GM21515 (cell line): ENCODE data around the gene POLRMT.
"Not testable (repeated sequence)": the region's sequence is repeated elsewhere in the genome, so short reads cannot be mapped to it uniquely, and the experiment has no call there.

Source experiments
- ATAC-seq: cut with Tn5 transposase; IDR thresholded peaks from one replicate; pipeline ENCODE4 v1.9.1; 2021; ENCODE audit not compliant: unreplicated experiment

The POLRMT gene

DNA sequence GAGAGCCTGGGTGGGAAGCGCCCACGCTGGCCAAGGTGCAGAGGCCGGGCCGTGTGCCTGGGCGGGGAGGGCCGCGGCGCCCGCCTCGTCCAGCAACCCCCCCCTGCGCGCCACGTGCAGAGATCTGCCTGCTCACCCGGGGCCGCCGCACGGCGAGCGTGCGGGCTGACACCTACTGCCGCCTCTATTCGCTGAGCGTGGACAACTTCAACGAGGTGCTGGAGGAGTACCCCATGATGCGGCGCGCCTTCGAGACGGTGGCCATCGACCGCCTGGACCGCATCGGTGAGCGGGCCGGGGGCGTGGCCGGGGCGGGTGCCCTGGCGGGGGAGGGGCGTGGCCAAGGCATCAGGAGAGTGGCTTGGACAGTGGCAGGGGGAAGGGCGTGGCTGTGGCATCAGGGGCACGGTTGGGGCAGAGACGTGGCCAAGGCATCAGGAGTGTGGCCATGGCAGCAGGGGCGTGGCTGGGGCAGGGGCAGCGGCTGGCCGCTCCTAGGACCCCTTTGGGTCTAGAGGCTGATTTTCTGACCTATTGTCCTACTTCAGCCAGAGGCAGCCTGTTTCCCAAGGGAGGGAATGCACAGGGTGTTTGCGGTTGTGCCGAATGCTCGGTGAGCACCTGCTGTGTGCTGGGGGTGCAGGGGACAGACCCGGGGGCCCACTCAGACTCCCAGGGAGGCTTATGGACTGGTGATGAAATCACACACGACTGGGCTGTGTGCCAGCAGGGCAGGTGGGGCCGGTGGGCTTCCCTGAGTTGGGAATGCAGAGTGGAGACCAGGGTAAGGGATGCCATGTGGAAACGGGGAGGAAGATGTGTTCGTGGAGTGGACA, 19.4 kb downstream of the POLRMT start:
- no peak for ATAC-seq

DNA sequence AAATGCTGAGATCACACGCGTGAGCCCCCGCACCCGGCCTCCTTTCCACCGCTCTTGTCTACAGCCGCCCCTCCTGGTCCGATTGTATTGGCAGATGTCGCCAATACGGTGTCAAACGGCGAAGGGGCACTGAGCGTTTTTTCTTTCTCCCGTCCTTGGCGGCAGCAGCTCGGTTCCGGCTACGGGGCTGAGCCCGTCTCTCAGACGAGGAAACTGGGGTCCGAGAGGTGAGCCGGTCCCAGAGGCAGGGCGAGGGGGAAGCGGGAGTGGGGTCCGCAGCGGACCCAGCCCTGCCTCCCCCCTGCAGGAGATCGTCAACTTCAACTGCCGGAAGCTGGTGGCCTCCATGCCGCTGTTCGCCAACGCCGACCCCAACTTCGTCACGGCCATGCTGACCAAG, 20.4 kb downstream of the POLRMT start:
- ATAC-seq: no peak

DNA sequence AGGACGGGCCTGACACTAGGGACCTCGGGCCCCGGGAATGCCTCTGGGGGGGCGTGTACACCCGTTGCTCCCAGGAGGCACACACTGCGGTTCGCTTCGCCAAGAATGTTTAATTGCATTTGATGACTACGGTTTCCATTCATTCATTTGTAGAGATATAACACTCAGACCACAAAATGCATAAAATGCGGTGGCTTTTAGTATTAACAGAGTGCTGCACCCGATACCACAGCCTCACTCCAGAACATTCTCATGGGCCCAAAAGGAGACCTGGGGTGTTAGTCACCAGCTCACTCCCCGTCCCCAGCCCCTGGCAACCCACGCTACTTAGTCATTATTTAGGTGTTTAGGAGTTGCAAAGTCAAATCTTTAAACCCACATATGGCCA, 21.9 kb downstream of the POLRMT start:
- ATAC-seq: no peak

- no peak for ATAC-seq
These were observed 22.4 kb downstream of the POLRMT start for GRCh38 chr19:610801-611480.

GRCh38 chr19:610071-610800, 23.1 kb downstream of the POLRMT start:
- no peak for ATAC-seq

DNA sequence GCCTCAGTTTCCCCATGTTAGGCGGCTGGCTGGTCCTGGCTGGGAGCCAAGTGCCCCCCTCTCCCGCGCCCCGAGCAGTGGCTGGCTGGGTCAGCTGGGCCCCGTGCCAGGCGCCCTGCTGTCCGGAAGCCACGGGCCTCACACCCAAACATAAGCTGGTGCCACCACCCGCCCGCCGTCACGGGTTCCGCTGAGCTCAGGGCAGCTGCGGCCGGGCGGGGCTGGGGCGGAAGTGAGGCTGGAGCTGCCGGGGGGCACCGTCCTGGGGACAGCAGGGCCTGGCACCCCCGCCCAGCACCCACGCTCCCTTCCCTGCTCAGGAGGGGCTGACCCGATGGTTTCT, 24.4 kb downstream of the POLRMT start:
- ATAC-seq: no peak

DNA sequence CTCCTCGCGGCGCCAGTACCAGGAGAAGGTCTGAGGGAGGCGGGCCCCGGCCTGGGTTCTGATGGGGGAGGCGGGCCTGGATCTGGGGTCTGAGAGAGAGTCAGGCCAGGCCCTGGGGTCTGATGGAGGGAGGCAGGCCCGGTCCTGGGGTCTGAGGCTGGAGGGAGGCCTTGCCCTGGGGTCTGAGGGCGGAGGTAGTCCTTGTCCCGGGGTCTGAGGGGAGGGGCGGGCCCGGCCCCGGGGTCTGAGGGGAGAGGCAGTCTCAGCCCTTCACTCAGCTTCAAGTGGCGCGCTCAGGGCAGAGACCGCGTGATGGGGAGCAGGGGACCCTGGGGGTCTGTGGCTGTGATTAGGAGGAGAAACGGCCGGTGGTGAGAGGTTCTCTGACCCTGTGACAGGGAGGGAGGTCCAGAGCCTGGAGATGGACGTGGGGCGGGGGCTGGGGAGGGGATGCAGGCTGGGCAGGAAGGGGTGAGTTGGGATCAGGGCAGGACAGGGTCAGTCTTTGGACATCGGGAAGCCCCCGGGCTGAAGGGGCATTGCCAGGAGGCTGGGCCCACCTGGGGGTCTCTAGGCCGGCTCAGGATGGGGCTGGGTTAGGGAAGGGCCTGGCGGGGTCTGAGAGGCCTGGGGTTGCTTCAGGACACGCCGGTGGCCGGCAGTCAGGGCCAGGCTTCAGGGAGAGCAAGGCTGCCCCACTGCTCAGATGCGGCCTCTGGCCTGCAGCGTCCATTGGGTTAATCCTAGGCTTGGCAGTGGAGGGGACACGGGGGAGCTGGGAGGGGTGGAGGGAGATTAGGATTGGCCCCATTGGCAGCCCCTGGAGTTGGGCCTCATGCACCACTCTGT, 25.0 kb downstream of the POLRMT start:
- ATAC-seq: no peak

DNA sequence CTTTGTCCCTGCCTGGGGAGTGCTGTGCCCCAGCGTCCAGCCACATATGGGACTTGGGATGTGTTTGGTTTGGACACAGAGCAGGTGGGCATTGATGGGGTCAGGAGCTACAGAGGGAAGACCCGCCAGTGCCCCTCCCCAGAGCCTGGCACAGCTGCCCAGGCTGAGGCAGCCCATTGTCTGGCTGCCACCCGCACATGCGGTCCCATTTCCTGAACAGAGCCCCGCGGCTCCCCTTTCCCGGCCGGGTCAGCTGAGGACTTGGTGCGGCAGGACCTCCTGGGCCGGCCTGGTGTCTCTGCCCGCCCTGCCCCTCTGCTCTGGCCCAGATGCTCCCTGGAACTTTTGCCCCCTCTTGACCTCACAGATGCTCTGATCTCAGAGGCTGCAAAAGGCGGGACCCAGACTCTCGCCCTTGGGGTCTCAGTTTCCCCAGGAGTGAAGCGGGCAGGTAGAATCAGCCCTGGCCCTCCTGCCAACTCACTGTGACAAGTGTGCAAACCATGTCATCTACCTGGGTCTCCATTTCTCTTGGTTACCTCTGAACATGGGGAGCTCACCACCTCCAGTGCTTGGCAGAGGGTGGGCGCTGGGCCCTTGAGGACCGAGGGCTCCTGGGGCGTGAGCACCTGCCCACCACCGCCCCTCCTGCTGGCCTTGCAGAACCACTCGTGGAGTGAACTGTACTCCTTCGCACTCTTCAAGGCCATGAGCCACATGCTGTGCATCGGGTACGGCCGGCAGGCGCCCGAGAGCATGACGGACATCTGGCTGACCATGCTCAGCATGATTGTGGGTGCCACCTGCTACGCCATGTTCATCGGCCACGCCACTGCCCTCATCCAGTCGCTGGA, 25.8 kb downstream of the POLRMT start:
- no peak for ATAC-seq

GRCh38 chr19:605061-605971, 28.0 kb downstream of the POLRMT start:
- not testable (repeated sequence) for ATAC-seq

- ATAC-seq: no peak
These were observed 29.0 kb downstream of the POLRMT start for GRCh38 chr19:604355-604754.

- not testable (repeated sequence) for ATAC-seq
These were observed 29.6 kb downstream of the POLRMT start for GRCh38 chr19:603779-604178.

GRCh38 chr19:603302-603639, 30.1 kb downstream of the POLRMT start:
- not testable (repeated sequence) for ATAC-seq

DNA sequence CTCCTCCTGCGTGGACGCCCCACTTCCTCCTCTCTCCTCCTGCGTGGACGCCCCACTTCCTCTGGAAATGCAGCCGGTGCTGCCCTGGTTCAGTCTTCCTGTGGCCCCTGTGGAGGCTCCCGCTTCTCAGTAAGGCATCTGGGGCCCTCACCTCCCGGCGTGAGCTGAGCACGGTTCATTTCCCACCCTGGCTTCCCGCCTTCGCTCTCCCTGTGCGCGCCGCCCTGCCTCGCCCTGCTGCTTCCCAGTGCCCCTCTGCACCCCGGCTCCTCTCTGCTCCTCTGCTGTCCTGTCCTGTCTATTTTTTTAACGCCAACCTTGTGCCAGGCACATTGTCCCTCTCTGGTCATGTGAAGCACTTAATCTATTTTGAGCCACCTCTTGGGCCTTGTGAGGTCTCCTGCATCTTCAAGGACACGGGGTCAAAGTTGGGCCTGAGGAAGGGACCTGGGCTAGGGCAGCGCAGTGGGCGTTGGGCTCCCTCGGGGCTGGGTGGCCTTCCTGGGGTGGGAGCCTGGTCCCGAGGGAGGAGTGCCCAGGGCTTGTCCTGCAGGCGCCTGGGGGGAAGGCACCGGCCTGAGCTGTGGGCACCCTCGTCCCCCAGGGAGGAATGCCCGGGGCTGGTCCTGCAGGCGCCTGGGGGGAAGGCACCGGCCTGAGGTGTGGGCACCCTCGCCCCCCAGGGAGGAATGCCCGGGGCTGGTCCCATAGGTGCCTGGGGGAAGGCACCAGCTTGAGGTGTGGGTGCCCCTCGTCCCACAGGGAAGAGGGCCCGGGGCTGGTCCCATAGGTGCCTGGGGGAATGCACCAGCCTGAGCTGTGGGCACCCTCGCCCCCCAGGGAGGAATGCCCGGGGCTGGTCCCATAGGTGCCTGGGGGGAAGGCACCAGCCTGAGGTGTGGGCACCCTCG, 30.7 kb downstream of the POLRMT start:
- ATAC-seq: no peak

DNA sequence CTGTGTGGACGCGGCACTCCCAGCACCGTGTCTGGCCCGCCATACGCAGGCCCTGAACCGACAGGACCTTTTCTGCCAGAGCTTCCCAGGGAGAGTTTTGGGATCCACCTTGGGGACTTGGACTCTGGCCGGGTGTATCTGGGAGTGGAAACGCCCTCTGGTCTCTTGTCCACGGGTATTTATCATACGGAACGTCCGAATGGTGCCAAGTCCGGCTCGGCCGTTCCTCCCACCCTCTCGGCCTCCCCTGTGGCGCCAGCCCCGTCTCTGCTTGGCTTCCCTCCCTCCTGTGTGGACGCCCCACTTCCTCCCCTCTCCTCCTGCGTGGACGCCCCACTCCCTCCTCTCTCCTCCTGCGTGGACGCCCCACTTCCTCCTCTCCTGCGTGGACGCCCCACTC, 31.5 kb downstream of the POLRMT start:
- no peak for ATAC-seq

- no peak for ATAC-seq
These were observed 32.0 kb downstream of the POLRMT start for GRCh38 chr19:601310-601709.

GRCh38 chr19:597406-598315, 35.7 kb downstream of the POLRMT start:
- no peak for ATAC-seq

DNA sequence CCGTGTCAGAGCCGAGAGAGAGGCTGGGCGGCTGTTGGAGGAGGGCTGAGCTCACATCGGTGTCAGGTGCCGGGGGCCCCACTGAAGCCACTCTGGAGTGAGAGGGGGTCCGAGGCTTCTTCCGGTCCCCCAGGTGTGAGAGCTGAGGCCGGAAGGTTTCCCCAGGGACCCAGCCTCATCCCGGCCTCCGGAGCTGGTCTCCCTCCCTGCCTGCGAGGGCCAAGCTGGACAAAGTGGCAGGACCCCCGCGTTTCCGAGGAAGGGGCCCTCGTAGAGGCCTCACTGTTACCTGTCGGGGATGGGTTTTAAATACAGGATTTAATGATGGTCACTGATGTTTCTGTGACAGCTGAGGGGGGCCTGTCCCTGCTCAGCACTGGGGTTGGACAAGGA, 37.1 kb downstream of the POLRMT start:
- no peak for ATAC-seq
